Transverse colon (tissue), 4 donors: ENCODE measurements around the gene FOXI1. TPM values are rescaled to one million over a fixed set of nuclear protein-coding genes. Genes with fewer than 3 reads are reported as not detected.

Experiments used
- DNase-seq: peaks from one replicate; pipeline ENCODE4 v3.0.0-alpha.2; 2019
- H3K27ac ChIP-seq, 4 donors: fragments of 200-600 bp; sonication (generic); 2 replicates each; pipeline ENCODE4 v1.5.1; 2016 to 2018; ENCODE audit warnings: inconsistent platforms in 4 of 4
- H3K27me3 ChIP-seq: fragments of 200-600 bp; sonication (generic); 2 replicates; pipeline ENCODE4 v1.5.1; 2017; ENCODE audit warnings: inconsistent platforms
- H3K36me3 ChIP-seq, 4 donors: fragments of 200-600 bp; sonication (generic); 2 replicates each; pipeline ENCODE4 v1.5.1; 2017 to 2019; ENCODE audit warnings: inconsistent platforms in 4 of 4
- H3K4me1 ChIP-seq, 4 donors: fragments of 200-600 bp; sonication (generic); 2 replicates each; pipeline ENCODE4 v1.5.1; 2017 to 2020; ENCODE audit warnings: inconsistent platforms in 4 of 4
- H3K4me3 ChIP-seq, 4 donors: fragments of 200-600 bp; sonication (generic); 1 replicate in 1 of 4; 2 replicates in 3 of 4; pipeline versions ENCODE4 v1.5.1 to v1.6.1; 2017 to 2019; ENCODE audit warnings: inconsistent platforms in 4 of 4
- H3K9me3 ChIP-seq, 2 donors: fragments of 200-600 bp; sonication (generic); 2 replicates each; pipeline ENCODE4 v1.5.1; 2017 to 2019; ENCODE audit warnings: inconsistent platforms in 2 of 2
- EP300 ChIP-seq: sonication (generic); formaldehyde crosslinking; IDR thresholded peaks from one replicate; pipeline ENCODE4 v1.6.1; 2017; ENCODE audit warnings: antibody characterized with exemption, low read depth
- POLR2A ChIP-seq: fragments of 450-650 bp; IDR thresholded peaks from one replicate; pipeline ENCODE4 v1.6.1; 2016; ENCODE audit warnings: antibody characterized with exemption, mild to moderate bottlenecking, moderate library complexity
- POLR2AphosphoS5 ChIP-seq, 3 donors: sonication (generic); formaldehyde crosslinking; IDR thresholded peaks; one replicate each; pipeline ENCODE4 v1.6.1; 2016; ENCODE audit warnings: antibody characterized with exemption in 3 of 3
- WGBS, 2 donors: methylation state at CpG; one replicate each; pipeline ENCODE4 v1.1.5; 2018; ENCODE audit warnings: low coverage in 1 of 2; 5-methylcytosine and 5-hydroxymethylcytosine counted together
- in situ Hi-C, 4 donors: fragments of 200-750 bp; cut with MboI; loops; one replicate each; pipeline versions ENCODE4 v1.15.0 to v1.15.1; 2017; ENCODE audit warnings: low sequenced_read_pairs in 3 of 4, low pct_ligation_motif_present in 1 of 4, low pct_unique_long_range_greater_than_20kb in 1 of 4
- intact Hi-C: fragments of 100-400 bp; cut with DNase I; formaldehyde crosslinking; loops from one replicate; pipeline ENCODE4 v1.15.1; 2023; ENCODE audit warnings: low total_unique reads
- total RNA-seq, 4 donors: library from RNA; depleted of rRNA; stranded (reverse); fragments of >200 nt; gene quantifications; one replicate each; pipeline ENCODE4 v1.1.0, GENCODE V29; 2016
- TF ChIP-seq, protein P1 (sequence below), 5 experiments: fragments of 200-600 bp in 3 of 5; fragments of 450-650 bp in 2 of 5; sonication (generic) in 3 of 5; IDR thresholded peaks; 1 replicate in 2 of 5; 2 replicates in 3 of 5; pipeline ENCODE4 v1.5.1; 2016 to 2017; ENCODE audit warnings: antibody characterized with exemption in 5 of 5, inconsistent platforms in 3 of 5, mild to moderate bottlenecking in 2 of 5, moderate library complexity in 1 of 5

FOXI1 gene
- total RNA-seq, 4 donors from 2014 or later: not detected

DNA sequence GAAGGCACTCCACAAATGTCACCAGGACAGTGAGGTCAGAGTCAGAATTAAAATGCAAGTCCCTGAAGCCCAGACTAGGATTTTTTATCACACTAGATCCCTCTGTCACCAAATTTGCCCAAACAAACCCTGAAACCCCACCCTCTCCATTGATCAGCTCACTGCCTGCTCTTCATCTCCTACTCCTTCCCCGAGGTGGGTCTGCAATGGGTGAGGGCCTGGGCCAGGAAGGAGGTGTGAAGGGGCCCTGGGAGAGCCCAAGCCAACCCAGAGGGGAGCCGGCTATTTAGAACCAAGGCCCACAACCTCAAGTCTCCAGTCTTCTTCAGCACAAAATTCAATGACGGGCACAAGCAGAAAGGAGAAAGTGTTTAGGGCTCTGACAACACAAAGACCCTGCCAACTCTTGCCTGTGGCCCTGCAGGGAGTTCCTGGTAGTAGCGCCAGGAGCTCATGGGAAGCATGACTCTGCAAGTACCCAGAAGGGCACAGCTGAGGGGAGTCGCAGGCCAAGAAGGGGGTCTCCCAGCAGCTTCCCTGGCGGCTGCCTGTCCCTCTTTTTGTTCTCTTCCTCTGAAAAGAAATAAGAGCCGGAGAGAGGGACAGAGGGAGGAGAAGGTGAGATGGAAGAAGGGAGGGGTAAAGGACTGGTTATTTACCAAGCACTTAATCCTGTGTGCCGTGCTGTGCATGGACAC is 5.5 kb downstream of the FOXI1 start:
- 64 to 69% methylated on average over 3 to 7 of the region's 8 CpGs for WGBS, 2 donors
- DNase-seq: no peak
- H3K36me3 ChIP-seq: no peaks in the 10 kb centered on the region
- TF ChIP-seq, protein P1, sequence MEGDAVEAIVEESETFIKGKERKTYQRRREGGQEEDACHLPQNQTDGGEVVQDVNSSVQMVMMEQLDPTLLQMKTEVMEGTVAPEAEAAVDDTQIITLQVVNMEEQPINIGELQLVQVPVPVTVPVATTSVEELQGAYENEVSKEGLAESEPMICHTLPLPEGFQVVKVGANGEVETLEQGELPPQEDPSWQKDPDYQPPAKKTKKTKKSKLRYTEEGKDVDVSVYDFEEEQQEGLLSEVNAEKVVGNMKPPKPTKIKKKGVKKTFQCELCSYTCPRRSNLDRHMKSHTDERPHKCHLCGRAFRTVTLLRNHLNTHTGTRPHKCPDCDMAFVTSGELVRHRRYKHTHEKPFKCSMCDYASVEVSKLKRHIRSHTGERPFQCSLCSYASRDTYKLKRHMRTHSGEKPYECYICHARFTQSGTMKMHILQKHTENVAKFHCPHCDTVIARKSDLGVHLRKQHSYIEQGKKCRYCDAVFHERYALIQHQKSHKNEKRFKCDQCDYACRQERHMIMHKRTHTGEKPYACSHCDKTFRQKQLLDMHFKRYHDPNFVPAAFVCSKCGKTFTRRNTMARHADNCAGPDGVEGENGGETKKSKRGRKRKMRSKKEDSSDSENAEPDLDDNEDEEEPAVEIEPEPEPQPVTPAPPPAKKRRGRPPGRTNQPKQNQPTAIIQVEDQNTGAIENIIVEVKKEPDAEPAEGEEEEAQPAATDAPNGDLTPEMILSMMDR (IDR thresholded peaks at IDR 0.05): no peak
- TF ChIP-seq POLR2A: no peak
- TF ChIP-seq EP300: no peak
- TF ChIP-seq POLR2AphosphoS5 (IDR thresholded peaks at IDR 0.05): no peak
- intact Hi-C loops (no loop called here), in situ Hi-C loops (no loop called here)
- H3K27me3 ChIP-seq: no peaks in the 10 kb centered on the region
- no peak overlapping the region for H3K4me3 ChIP-seq
- H3K27ac ChIP-seq: no peak overlapping the region
- no peaks in the 10 kb centered on the region for H3K4me1 ChIP-seq
- no peaks in the 10 kb centered on the region for H3K9me3 ChIP-seq

DNA sequence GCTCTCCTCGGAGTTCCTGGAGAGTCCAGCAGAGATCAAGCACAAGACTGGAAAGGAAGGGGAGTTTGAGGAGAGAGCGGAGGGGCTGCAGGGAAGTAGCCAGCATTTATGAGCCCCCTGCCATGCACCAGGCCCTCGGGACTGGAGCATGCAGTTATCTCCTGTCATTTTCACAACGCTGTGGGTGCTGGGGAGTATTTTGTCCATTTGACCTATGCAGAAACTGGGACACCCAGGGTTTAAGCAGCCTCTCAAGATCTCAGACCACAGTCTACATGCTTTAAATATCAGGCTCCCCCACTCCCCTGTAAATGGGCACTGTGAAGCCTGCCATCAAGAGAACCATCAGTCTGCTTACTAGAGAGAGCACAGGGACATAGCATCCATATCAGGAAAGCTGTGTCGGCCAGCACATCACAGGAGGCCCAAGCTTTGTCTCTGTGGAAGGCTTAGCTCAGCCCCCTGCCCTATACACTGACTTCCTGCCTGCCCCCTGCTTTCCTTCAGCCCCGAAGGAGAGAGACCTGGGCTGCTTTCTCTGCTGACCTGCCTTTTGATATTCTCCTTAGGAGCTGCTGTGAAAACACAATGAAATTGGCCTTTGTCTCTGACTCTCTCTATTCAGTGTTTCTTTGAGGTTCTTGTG is 7.3 kb downstream of the FOXI1 start:
- no peak overlapping the region for H3K4me3 ChIP-seq
- no peaks in the 10 kb centered on the region for H3K9me3 ChIP-seq
- no peaks in the 10 kb centered on the region for H3K4me1 ChIP-seq
- DNase-seq: no peak
- intact Hi-C loops (no loop called here), in situ Hi-C loops (no loop called here)
- H3K36me3 ChIP-seq: no peaks in the 10 kb centered on the region
- WGBS, 2 donors: 56 to 58% methylated on average over 2 to 6 of the region's 6 CpGs
- H3K27me3 ChIP-seq: no peaks in the 10 kb centered on the region
- no peak overlapping the region for H3K27ac ChIP-seq
- TF ChIP-seq POLR2A: no peak
- TF ChIP-seq, protein P1 (IDR thresholded peaks at IDR 0.05): no peak
- no peak for TF ChIP-seq POLR2AphosphoS5 (IDR thresholded peaks at IDR 0.05)
- TF ChIP-seq EP300: no peak

DNA sequence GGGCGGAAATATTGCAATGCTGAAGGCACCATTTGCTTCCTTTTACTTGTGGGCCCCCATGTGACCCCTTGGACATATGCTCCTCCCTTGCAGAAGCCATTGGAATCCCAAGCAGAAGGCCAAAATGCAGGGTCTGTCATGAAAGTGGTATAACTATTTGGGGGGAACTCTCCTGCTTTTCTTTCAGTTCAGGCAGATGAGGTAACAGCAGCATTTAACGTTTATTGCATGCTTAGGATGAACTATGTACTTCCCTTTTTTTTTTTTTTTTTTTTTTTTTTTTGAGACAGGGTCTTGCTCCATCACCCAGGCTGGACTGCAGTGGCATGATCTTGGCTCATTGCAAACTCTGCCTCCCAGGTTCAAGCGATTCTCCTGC is 7.8 kb downstream of the FOXI1 start:
- Histone ChIP-seq H3K9me3 (no peaks in the 10 kb centered on the region), H3K27ac (no peak overlapping the region), H3K36me3 (no peaks in the 10 kb centered on the region), H3K4me3 (no peak overlapping the region), H3K27me3 (no peaks in the 10 kb centered on the region), H3K4me1 (no peaks in the 10 kb centered on the region)
- in situ Hi-C loops: no loop called here
- DNase-seq: no peak
- intact Hi-C loops: no loop called here
- TF ChIP-seq EP300 (no peak), POLR2A (no peak), POLR2AphosphoS5 (IDR thresholded peaks at IDR 0.05) (no peak)
- TF ChIP-seq, protein P1 (IDR thresholded peaks at IDR 0.05): no peak
- WGBS, 2 donors: 17 to 68% methylated on average over 1 to 3 of the region's 3 CpGs

DNA sequence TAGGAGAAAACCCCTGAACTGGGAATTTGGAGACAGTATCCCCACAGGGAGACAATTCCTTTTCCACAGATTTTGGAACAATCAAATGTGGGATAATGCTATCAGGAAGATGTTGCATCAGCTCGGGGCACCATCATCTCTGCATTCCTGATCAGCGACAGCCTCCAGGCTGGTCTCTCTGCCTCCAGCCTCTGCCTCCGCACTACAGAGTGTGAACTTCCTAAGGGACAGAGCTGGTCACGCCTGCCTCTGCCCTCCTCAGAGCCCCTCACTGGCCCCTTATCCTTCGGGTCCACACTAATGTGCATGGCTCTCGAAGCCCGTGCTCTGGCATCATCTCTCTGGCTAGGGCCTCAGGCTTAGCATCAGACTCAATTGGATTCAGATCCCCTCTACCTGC is 8.6 kb downstream of the FOXI1 start:
- H3K4me1 ChIP-seq: no peaks in the 10 kb centered on the region
- no peaks in the 10 kb centered on the region for H3K36me3 ChIP-seq
- H3K4me3 ChIP-seq: no peak overlapping the region
- no peaks in the 10 kb centered on the region for H3K27me3 ChIP-seq
- TF ChIP-seq POLR2A (no peak), POLR2AphosphoS5 (IDR thresholded peaks at IDR 0.05) (no peak), EP300 (no peak)
- TF ChIP-seq, protein P1 (IDR thresholded peaks at IDR 0.05): no peak
- no peak for DNase-seq
- H3K9me3 ChIP-seq: no peaks in the 10 kb centered on the region
- intact Hi-C loops: no loop called here
- in situ Hi-C loops: no loop called here
- no peak overlapping the region for H3K27ac ChIP-seq
- WGBS, 2 donors: 92% methylated on average over 7 of the region's 7 CpGs; no CpG with 5 or more reads in 1 of the 2 donors
